ENCODE measurements around the gene AKR7A2.

The AKR7A2 gene

DNA sequence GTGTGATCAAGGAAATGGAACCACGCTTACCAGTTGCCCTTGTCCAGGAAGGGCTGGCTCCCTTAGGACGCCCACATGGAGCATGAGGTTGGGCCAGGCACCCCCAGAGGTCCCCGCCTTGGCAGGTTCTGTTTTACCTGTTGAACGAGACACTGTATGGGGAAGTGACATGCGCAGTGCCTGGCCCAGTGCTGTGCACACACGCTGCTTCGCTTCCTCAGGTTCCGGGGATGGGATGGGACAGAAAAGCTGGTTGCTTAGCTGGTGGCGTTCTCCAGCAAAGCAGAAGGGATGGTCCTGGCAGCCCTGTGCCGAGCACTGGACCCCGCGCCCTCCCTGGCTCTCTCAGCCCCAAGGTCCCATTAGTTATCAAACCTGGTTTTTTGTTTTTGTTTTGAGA is 20.9 kb upstream of the AKR7A2 start:
- TF ChIP-seq, protein P1, sequence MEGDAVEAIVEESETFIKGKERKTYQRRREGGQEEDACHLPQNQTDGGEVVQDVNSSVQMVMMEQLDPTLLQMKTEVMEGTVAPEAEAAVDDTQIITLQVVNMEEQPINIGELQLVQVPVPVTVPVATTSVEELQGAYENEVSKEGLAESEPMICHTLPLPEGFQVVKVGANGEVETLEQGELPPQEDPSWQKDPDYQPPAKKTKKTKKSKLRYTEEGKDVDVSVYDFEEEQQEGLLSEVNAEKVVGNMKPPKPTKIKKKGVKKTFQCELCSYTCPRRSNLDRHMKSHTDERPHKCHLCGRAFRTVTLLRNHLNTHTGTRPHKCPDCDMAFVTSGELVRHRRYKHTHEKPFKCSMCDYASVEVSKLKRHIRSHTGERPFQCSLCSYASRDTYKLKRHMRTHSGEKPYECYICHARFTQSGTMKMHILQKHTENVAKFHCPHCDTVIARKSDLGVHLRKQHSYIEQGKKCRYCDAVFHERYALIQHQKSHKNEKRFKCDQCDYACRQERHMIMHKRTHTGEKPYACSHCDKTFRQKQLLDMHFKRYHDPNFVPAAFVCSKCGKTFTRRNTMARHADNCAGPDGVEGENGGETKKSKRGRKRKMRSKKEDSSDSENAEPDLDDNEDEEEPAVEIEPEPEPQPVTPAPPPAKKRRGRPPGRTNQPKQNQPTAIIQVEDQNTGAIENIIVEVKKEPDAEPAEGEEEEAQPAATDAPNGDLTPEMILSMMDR (conservative IDR thresholded peaks at IDR 0.05; ENCODE audit: control insufficient read depth, insufficient read depth, low read depth, low read length) = no peak
- DNase-seq (ENCODE audit: low read depth) = no peak
- no peak overlapping the region for H3K4me3 ChIP-seq (ENCODE audit: control insufficient read depth, low read depth, low read length)

DNA sequence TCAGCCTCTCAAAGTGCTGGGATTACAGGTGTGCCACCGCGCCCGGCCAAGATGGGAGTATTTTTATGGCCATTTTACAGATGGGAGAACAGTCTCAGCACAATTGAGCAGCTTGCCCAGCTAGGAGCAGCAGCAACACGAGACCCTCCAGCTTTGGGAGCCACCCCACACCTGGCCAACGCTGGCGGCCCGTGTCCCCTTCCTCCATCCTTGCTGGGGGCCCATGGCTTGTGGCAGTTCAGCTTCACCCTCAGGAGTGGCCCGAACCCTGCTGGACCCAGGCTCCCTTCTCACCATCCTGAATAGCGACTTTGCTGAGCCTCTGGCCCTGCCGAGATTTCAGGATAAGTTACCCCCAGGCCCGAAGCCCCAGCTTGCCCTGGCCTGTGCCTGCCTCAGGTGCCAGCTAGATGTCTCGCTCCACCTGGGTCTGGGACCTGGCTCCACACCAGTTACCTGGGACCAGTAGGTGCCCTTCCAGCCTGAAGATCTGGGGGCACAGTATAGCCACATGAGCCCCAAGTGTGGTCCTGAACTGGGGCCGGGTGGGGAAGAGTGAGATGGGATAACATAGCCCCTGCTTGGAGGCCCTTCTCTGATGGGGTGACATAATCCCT is 19.4 kb upstream of the AKR7A2 start:
- no peak overlapping the region for H3K4me3 ChIP-seq (ENCODE audit: control insufficient read depth, low read depth, low read length)
- DNase-seq (ENCODE audit: low read depth) = no peak
- TF ChIP-seq, protein P1 (conservative IDR thresholded peaks at IDR 0.05; ENCODE audit: control insufficient read depth, insufficient read depth, low read depth, low read length) = no peak

DNA sequence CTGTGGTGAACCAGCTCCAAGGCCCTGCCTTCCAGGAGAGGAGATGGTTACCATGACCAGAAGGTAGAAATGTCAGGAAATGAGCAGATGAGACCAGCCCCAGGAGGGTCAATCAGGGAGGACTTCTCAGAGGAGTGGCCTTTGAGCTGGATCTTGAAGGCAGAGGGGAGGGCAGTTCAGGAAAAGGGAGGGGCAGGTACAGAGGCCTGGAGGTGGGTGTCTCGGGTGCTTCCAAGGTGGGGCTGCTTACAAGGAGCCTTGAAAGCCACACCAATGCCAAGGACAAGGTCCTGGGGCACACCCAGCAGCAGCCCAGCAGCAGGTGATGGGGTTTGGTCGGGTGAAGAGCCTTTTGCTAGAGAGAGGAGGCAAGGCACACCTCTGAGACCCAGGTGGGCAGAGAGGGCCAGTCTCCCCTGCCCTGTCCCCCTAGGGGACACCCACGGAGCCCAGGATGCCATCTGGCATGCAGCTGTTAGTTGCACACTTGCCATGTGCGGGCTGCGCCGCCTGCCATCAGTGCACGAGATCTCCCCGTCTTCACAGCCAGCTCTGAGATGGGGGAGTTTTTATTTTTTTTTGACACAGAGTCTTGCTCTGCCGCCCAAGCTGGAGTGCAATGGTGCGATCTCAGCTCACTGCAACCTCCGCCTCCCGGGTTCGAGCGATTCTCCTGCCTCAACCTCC is 18.6 kb upstream of the AKR7A2 start:
- TF ChIP-seq, protein P1 (conservative IDR thresholded peaks at IDR 0.05; ENCODE audit: control insufficient read depth, insufficient read depth, low read depth, low read length) = no peak
- no peak for DNase-seq (ENCODE audit: low read depth)
- H3K4me3 ChIP-seq (ENCODE audit: control insufficient read depth, low read depth, low read length) = no peak overlapping the region

DNA sequence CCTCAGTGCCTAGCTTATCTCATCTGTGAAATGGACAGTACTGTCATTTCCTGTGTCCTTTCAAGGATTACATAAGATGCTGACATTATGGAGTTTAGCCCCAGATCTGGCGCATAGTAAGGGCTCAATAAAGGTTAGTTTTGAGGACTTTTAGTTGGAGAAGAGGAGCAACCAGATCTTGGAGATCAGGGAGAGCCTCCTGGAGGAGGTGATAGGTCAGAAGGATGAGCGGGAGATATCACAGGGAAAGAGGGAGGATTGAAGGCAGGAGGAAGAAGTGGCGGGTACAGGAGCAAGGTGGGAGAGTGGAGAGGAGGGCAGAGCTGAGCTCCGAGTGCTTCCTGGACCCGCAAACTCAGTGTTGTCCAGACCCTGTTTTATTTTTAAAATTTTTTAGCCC is 17.7 kb upstream of the AKR7A2 start:
- no peak overlapping the region for H3K4me3 ChIP-seq (ENCODE audit: control insufficient read depth, low read depth, low read length)
- TF ChIP-seq, protein P1 (conservative IDR thresholded peaks at IDR 0.05; ENCODE audit: control insufficient read depth, insufficient read depth, low read depth, low read length) = no peak
- no peak for DNase-seq (ENCODE audit: low read depth)

DNA sequence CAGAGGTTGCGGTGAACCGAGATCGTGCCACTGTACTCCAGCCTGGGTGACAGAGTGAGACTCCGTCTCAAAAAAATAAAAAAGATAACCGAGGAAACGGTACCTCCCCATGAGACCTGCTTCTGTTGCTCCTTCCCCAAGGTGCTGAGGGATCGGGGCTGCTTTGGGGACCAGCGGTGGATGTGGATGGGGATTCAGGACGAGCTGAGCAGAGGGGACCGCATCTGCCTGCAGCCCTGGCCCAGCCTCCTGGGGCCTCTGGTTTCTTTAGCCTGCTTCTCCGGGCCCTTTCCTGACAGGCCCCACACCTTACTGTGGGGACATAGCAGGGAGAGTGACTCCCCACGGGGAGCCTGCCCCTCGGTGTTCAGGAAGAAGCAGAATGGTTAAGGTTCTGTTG is 17.2 kb upstream of the AKR7A2 start:
- H3K4me3 ChIP-seq (ENCODE audit: control insufficient read depth, low read depth, low read length) = no peak overlapping the region
- TF ChIP-seq, protein P1 (conservative IDR thresholded peaks at IDR 0.05; ENCODE audit: control insufficient read depth, insufficient read depth, low read depth, low read length) = no peak
- DNase-seq (ENCODE audit: low read depth) = no peak

DNA sequence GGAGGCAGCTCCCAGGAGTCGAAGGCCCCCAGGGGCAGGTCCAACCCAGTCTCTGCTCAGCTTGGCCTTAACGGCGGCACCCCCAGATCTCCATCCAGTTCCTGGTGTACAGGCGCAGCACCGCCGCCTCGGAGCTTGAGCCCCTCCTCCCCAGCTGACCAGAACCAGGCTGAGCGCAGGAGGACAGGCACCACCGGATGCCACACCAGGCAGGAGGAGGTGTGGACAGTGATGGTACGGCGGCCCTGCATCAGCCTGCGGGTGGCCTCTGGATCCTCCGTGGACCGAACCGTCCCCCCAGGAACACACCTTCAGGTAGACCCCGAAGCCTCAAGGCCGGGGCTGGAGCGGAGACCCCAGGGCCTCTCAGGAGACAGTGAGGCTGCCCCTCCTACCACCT is 16.5 kb upstream of the AKR7A2 start:
- H3K4me3 ChIP-seq (ENCODE audit: control insufficient read depth, low read depth, low read length) = no peak overlapping the region
- DNase-seq (ENCODE audit: low read depth) = no peak
- TF ChIP-seq, protein P1 (conservative IDR thresholded peaks at IDR 0.05; ENCODE audit: control insufficient read depth, insufficient read depth, low read depth, low read length) = no peak

Measured in fibroblast of mammary gland (primary cell).